ENCODE data around the gene MBNL1. TPM values are rescaled to one million over a fixed set of nuclear protein-coding genes. Genes with fewer than 3 reads are reported as not detected.
A peak's percentile ranks its signal among the peaks of the same experiment; 100 is the strongest.
"Not testable (repeated sequence)": the region's sequence is repeated elsewhere in the genome, so short reads cannot be mapped to it uniquely, and the experiment has no call there.

MBNL1 gene
- total and polyA plus RNA-seq, 3 experiments from 2014 or later, result 303 to 391 (median 386) TPM

GRCh38 chr3:152428577-152428976 is 159.8 kb downstream of the MBNL1 start:
- Mint-ChIP-seq H3K4me3 (no peak overlapping the region), H3K27me3 (no peaks in the 10 kb centered on the region), H3K9me3 (peaks cover 0 to 6% (median 2%) of the 10 kb centered on the region in 5 donors), H3K4me1 (peaks cover 53 to 78% (median 64%) of the 10 kb centered on the region in 3 donors), H3K27ac (peak overlapping the region; percentile 1 to 85 (median 48)), H3K36me3 (peaks cover 17 to 70% (median 31%) of the 10 kb centered on the region in 3 donors)
- ChIA-PET POLR2A (no interaction called here), CTCF (no interaction called here)
- no peak for DNase-seq
- no peak overlapping the region for H3K27ac ChIP-seq (ENCODE audit: low read depth, low read length)
- no peaks in the 10 kb centered on the region for H3K9me3 ChIP-seq (ENCODE audit: low read length)
- peaks cover 16% of the 10 kb centered on the region for H3K36me3 ChIP-seq (ENCODE audit: insufficient read depth, low read length)
- no peaks in the 10 kb centered on the region for H3K27me3 ChIP-seq (ENCODE audit: insufficient read depth, low read length, poor library complexity, severe bottlenecking)
- H3K4me1 ChIP-seq (ENCODE audit: insufficient read depth, low read length), result peaks cover 21% of the 10 kb centered on the region
- no peak overlapping the region for H3K4me3 ChIP-seq (ENCODE audit: low read length)

- H3K4me3 ChIP-seq (ENCODE audit: low read length), result no peak overlapping the region
- H3K27ac Mint-ChIP-seq, result peak overlapping the region in 5 of 8 donors; percentile 51 to 83 (median 78)
- peaks cover 20% of the 10 kb centered on the region for H3K36me3 ChIP-seq (ENCODE audit: insufficient read depth, low read length)
- H3K36me3 Mint-ChIP-seq, result peaks cover 33 to 76% (median 36%) of the 10 kb centered on the region in 3 donors
- no peaks in the 10 kb centered on the region for H3K9me3 ChIP-seq (ENCODE audit: low read length)
- peaks cover 6 to 14% (median 9%) of the 10 kb centered on the region in 5 donors for H3K9me3 Mint-ChIP-seq
- ChIA-PET CTCF (interaction anchor here (0.9 to 1.6 kb wide), 3 partner anchors 9 to 246 kb away, joined by 3 to 7 read pairs (median 4); no protein-coding TSS in a partner anchor), POLR2A (interaction anchor here (0.6 to 0.8 kb wide), 2 partner anchors 36 to 161 kb away, joined by 3 read pairs; no protein-coding TSS in a partner anchor)
- no peaks in the 10 kb centered on the region for H3K27me3 Mint-ChIP-seq
- no peak overlapping the region for H3K4me3 Mint-ChIP-seq
- H3K4me1 ChIP-seq (ENCODE audit: insufficient read depth, low read length), result peaks cover 20% of the 10 kb centered on the region
- H3K27me3 ChIP-seq (ENCODE audit: insufficient read depth, low read length, poor library complexity, severe bottlenecking), result no peaks in the 10 kb centered on the region
- H3K27ac ChIP-seq (ENCODE audit: low read depth, low read length), result no peak overlapping the region
- DNase-seq, result no peak
- peaks cover 50 to 77% (median 63%) of the 10 kb centered on the region in 3 donors for H3K4me1 Mint-ChIP-seq
Observed at GRCh38 chr3:152430223-152431002, 161.7 kb downstream of the MBNL1 start.

GRCh38 chr3:152434142-152434541 is 165.4 kb downstream of the MBNL1 start:
- Histone ChIP-seq H3K4me1 (ENCODE audit: insufficient read depth, low read length) (peaks cover 36% of the 10 kb centered on the region), H3K36me3 (ENCODE audit: insufficient read depth, low read length) (peaks cover 15% of the 10 kb centered on the region), H3K27me3 (ENCODE audit: insufficient read depth, low read length, poor library complexity, severe bottlenecking) (no peaks in the 10 kb centered on the region), H3K4me3 (ENCODE audit: low read length) (no peak overlapping the region), H3K27ac (ENCODE audit: low read depth, low read length) (no peak overlapping the region), H3K9me3 (ENCODE audit: low read length) (no peaks in the 10 kb centered on the region)
- H3K4me3 Mint-ChIP-seq, result peak overlapping the region in 3 of 7 donors; percentile 15 to 38 (median 23)
- peaks cover 6 to 14% (median 9%) of the 10 kb centered on the region in 5 donors for H3K9me3 Mint-ChIP-seq
- no peak for DNase-seq
- peaks cover 55 to 81% (median 68%) of the 10 kb centered on the region in 3 donors for H3K4me1 Mint-ChIP-seq
- peak overlapping the region in 6 of 8 donors; percentile 30 to 53 (median 48) for H3K27ac Mint-ChIP-seq
- H3K36me3 Mint-ChIP-seq, result peaks cover 33 to 83% (median 35%) of the 10 kb centered on the region in 3 donors
- H3K27me3 Mint-ChIP-seq, result no peaks in the 10 kb centered on the region
- ChIA-PET POLR2A (no interaction called here), CTCF (no interaction called here)

GRCh38 chr3:152435210-152435609 is 166.5 kb downstream of the MBNL1 start:
- H3K4me3 Mint-ChIP-seq, result peak overlapping the region in 5 of 7 donors; percentile 5 to 53 (median 30)
- DNase-seq; H3K27me3 Mint-ChIP-seq; POLR2A ChIA-PET; H3K4me3 ChIP-seq (ENCODE audit: low read length); H3K27me3 ChIP-seq (ENCODE audit: insufficient read depth, low read length, poor library complexity, severe bottlenecking); H3K9me3 ChIP-seq (ENCODE audit: low read length); H3K27ac ChIP-seq (ENCODE audit: low read depth, low read length); CTCF ChIA-PET: not testable (repeated sequence)
- Histone ChIP-seq H3K36me3 (ENCODE audit: insufficient read depth, low read length) (peaks cover 15% of the 10 kb centered on the region), H3K4me1 (ENCODE audit: insufficient read depth, low read length) (peaks cover 32% of the 10 kb centered on the region)
- H3K4me1 Mint-ChIP-seq, result peaks cover 63 to 82% (median 70%) of the 10 kb centered on the region in 3 donors
- peaks cover 32 to 83% (median 33%) of the 10 kb centered on the region in 3 donors for H3K36me3 Mint-ChIP-seq
- H3K9me3 Mint-ChIP-seq, result peaks cover 6 to 14% (median 9%) of the 10 kb centered on the region in 5 donors
- H3K27ac Mint-ChIP-seq, result peak overlapping the region in 6 of 8 donors; percentile 12 to 49 (median 39)

GRCh38 chr3:152436707-152437590 is 168.2 kb downstream of the MBNL1 start:
- ChIA-PET CTCF (interaction anchor here (1.5 kb wide), 1 partner anchor 10 kb away, joined by 4 read pairs; no protein-coding TSS in a partner anchor), POLR2A (no interaction called here)
- H3K36me3 Mint-ChIP-seq, result peaks cover 25 to 76% (median 30%) of the 10 kb centered on the region in 3 donors
- H3K4me3 Mint-ChIP-seq, result peak overlapping the region; percentile 2 to 67 (median 41)
- no peak overlapping the region for H3K27ac ChIP-seq (ENCODE audit: low read depth, low read length)
- DNase-seq, result no peak
- peaks cover 37% of the 10 kb centered on the region for H3K4me1 ChIP-seq (ENCODE audit: insufficient read depth, low read length)
- H3K9me3 Mint-ChIP-seq, result peaks cover 6 to 14% (median 9%) of the 10 kb centered on the region in 5 donors
- H3K27me3 Mint-ChIP-seq, result no peaks in the 10 kb centered on the region
- peaks cover 12% of the 10 kb centered on the region for H3K36me3 ChIP-seq (ENCODE audit: insufficient read depth, low read length)
- no peak overlapping the region for H3K4me3 ChIP-seq (ENCODE audit: low read length)
- peak overlapping the region in 7 of 8 donors; percentile 25 to 82 (median 68) for H3K27ac Mint-ChIP-seq
- H3K27me3 ChIP-seq (ENCODE audit: insufficient read depth, low read length, poor library complexity, severe bottlenecking), result no peaks in the 10 kb centered on the region
- no peaks in the 10 kb centered on the region for H3K9me3 ChIP-seq (ENCODE audit: low read length)
- H3K4me1 Mint-ChIP-seq, result peaks cover 64 to 86% (median 80%) of the 10 kb centered on the region in 3 donors

- Histone ChIP-seq H3K4me1 (ENCODE audit: insufficient read depth, low read length) (peaks cover 49% of the 10 kb centered on the region), H3K27ac (ENCODE audit: low read depth, low read length) (no peak overlapping the region), H3K4me3 (ENCODE audit: low read length) (no peak overlapping the region), H3K9me3 (ENCODE audit: low read length) (no peaks in the 10 kb centered on the region), H3K27me3 (ENCODE audit: insufficient read depth, low read length, poor library complexity, severe bottlenecking) (no peaks in the 10 kb centered on the region), H3K36me3 (ENCODE audit: insufficient read depth, low read length) (peaks cover 4% of the 10 kb centered on the region)
- H3K36me3 Mint-ChIP-seq, result peaks cover 18 to 67% (median 19%) of the 10 kb centered on the region in 3 donors
- no peak for DNase-seq
- ChIA-PET CTCF (no interaction called here), POLR2A (no interaction called here)
- peak overlapping the region in 2 of 7 donors; percentile 35 to 50 for H3K4me3 Mint-ChIP-seq
- peak overlapping the region in 2 of 8 donors; percentile 25 to 32 for H3K27ac Mint-ChIP-seq
- no peaks in the 10 kb centered on the region for H3K27me3 Mint-ChIP-seq
- H3K4me1 Mint-ChIP-seq, result peaks cover 73 to 91% (median 91%) of the 10 kb centered on the region in 3 donors
- H3K9me3 Mint-ChIP-seq, result peaks cover 6 to 9% (median 8%) of the 10 kb centered on the region in 5 donors
Observed at GRCh38 chr3:152438181-152438580, 169.5 kb downstream of the MBNL1 start.

GRCh38 chr3:152438706-152439105 is 170.0 kb downstream of the MBNL1 start:
- Mint-ChIP-seq H3K4me3 (peak overlapping the region in 2 of 7 donors; percentile 15 to 41), H3K4me1 (peaks cover 76 to 97% (median 96%) of the 10 kb centered on the region in 3 donors), H3K36me3 (peaks cover 15 to 63% (median 19%) of the 10 kb centered on the region in 3 donors), H3K27ac (peak overlapping the region in 4 of 8 donors; percentile 25 to 83 (median 57)), H3K9me3 (peaks cover 5 to 9% (median 7%) of the 10 kb centered on the region in 5 donors), H3K27me3 (no peaks in the 10 kb centered on the region)
- Histone ChIP-seq H3K4me1 (ENCODE audit: insufficient read depth, low read length) (peaks cover 54% of the 10 kb centered on the region), H3K36me3 (ENCODE audit: insufficient read depth, low read length) (peaks cover 4% of the 10 kb centered on the region), H3K27me3 (ENCODE audit: insufficient read depth, low read length, poor library complexity, severe bottlenecking) (no peaks in the 10 kb centered on the region), H3K9me3 (ENCODE audit: low read length) (no peaks in the 10 kb centered on the region), H3K27ac (ENCODE audit: low read depth, low read length) (no peak overlapping the region), H3K4me3 (ENCODE audit: low read length) (no peak overlapping the region)
- POLR2A ChIA-PET, result no interaction called here
- DNase-seq, result no peak
- CTCF ChIA-PET, result interaction anchor here (2.6 kb wide), 1 partner anchor 255 kb away, joined by 8 read pairs; no protein-coding TSS in a partner anchor

Data from CD8-positive, alpha-beta memory T cell (primary cell).